Heart right ventricle (tissue), 16 donors: ENCODE data around the gene LIMCH1. TPM values are rescaled to one million over a fixed set of nuclear protein-coding genes. Genes with fewer than 3 reads are reported as not detected.

Source experiments
- ATAC-seq, 8 donors: fragments of 200-7000 bp; cut with Tn5 transposase; one replicate each; pipeline ENCODE4 v1.9.1; 2020; ENCODE audit warnings: mild to moderate bottlenecking in 8 of 8, moderate library complexity in 8 of 8, moderate number of reproducible peaks in 1 of 8
- DNase-seq, 2 donors: peaks; one replicate each; pipeline ENCODE4 v3.0.0-alpha.2; 2020
- H3K27ac ChIP-seq, 10 donors: fragments of 200-600 bp; sonication (generic) in 2 of 10; one replicate each; pipeline versions ENCODE4 v1.5.0 to v1.8.0; 2020 to 2022; ENCODE audit warnings: mild to moderate bottlenecking in 3 of 10
- H3K27me3 ChIP-seq, 7 donors: fragments of 200-600 bp; one replicate each; pipeline ENCODE4 v1.8.0; 2021 to 2022; ENCODE audit warnings: mild to moderate bottlenecking in 2 of 7
- H3K36me3 ChIP-seq, 9 donors: fragments of 200-600 bp; sonication (generic) in 1 of 9; one replicate each; pipeline versions ENCODE4 v1.5.0 to v1.8.0; 2020 to 2022; ENCODE audit warnings: mild to moderate bottlenecking in 2 of 9
- H3K4me1 ChIP-seq, 9 donors: fragments of 200-600 bp; sonication (generic) in 1 of 9; one replicate each; pipeline versions ENCODE4 v1.5.0 to v1.8.0; 2020 to 2022; ENCODE audit warnings: mild to moderate bottlenecking in 4 of 9
- H3K4me3 ChIP-seq, 10 donors: fragments of 200-600 bp; sonication (generic) in 2 of 10; one replicate each; pipeline versions ENCODE4 v1.5.0 to v1.8.0; 2020 to 2022; ENCODE audit warnings: mild to moderate bottlenecking in 7 of 10, moderate library complexity in 2 of 10
- H3K9me3 ChIP-seq, 11 donors: fragments of 200-600 bp in 10 of 11; sonication (generic) in 2 of 11; one replicate each; pipeline versions ENCODE4 v1.5.0 to v1.8.0; 2013 to 2022; ENCODE audit warnings: mild to moderate bottlenecking in 2 of 11, control low read depth in 1 of 11, moderate library complexity in 1 of 11
- CTCF ChIP-seq, 9 donors: fragments of 200-600 bp; sonication (generic) in 2 of 9; IDR thresholded peaks; one replicate each; pipeline versions ENCODE4 v1.5.0 to v1.8.0; 2021 to 2022; ENCODE audit warnings: antibody characterized with exemption in 9 of 9, mild to moderate bottlenecking in 5 of 9, moderate library complexity in 1 of 9
- WGBS, 2 donors: extraction: QIAGEN DNeasy Blood & Tissue Kit; methylation state at CpG; one replicate each; pipeline ENCODE4 v1.1.7; 2013; ENCODE audit warnings: inconsistent platforms in 1 of 2; 5-methylcytosine and 5-hydroxymethylcytosine counted together
- intact Hi-C, 10 donors: fragments of 100-400 bp; cut with DNase I; formaldehyde crosslinking; loops; one replicate each; pipeline versions ENCODE4 v1.11.1 to v1.14.2; 2022
- polyA plus RNA-seq, 2 donors: library from polyadenylated mRNA; stranded (reverse); fragments of 200-250 nt; gene quantifications; one replicate each; pipeline ENCODE4 v1.2.3, GENCODE V29; 2013
- total RNA-seq, 10 donors: library from RNA; stranded (reverse); fragmentation: NEBNext Ultra II Directional in 3 of 10; extraction: Animal tissue kit (Norgen Biotek cat#: 25700) in 3 of 10; gene quantifications; one replicate each; pipeline versions ENCODE4 v1.2.1 to v1.2.4, GENCODE V29; 2021 to 2023
- donor health status: Arrhythmogenic right ventricular cardiomyopathy.
- donor health status: ischemic (EF 13 %, LVEDD 7.1; RV severe dilation, severe dysfunction).
- donor health status: healthy with polysubstance abuse.
- donor health status: DM: no; HTN: yes; CAD: no.
- donor health status: DM: no; HTN: no; CAD: no.
- donor health status: ischemic (EF 25% LVEDD 6.9; RV normal size, moderate dysfunction).
- donor health status: ischemic (EF 25% LVEDD 5.7; RV mildly dilated, moderate dysfunction).
- donor health status: healthy.
- donor health status: DM: yes; HTN: yes; CAD: no.
- donor health status: Ischemic cardiomyopathy.
- donor health status: ischemic (EF 35%, LVEDD 5.7; RV mildly dilated, moderate dysfunction).
- donor health status: nonischemic (EF 11% LVEDD 7.7; RV severe dilation, severe dysfunction).
- donor health status: DM: yes; HTN: yes; CAD: no.
- donor health status: PGD.
- donor health status: ischemic (EF 29% LVEDD 5.4; RV normal size, mild dysfunction).
- donor health status: nonischemic (EF 23%, LVEDD 6.1; RV moderate dilation, normal function).

The LIMCH1 gene
- total and polyA plus RNA-seq, 12 donors = 28.4 to 410 (median 280) TPM

GRCh38 chr4:41660352-41660751 is 122.4 kb downstream of the LIMCH1 start:
- WGBS, 2 donors = 95 to 96% methylated on average over 3 of the region's 3 CpGs
- Histone ChIP-seq H3K27ac (peak overlapping the region in 2 of 10 donors; percentile 12 to 49), H3K36me3 (peaks cover 0 to 77% (median 3%) of the 10 kb centered on the region in 9 donors), H3K9me3 (no peaks in the 10 kb centered on the region), H3K27me3 (no peaks in the 10 kb centered on the region), H3K4me3 (no peak overlapping the region), H3K4me1 (peaks cover 3 to 37% (median 20%) of the 10 kb centered on the region in 9 donors)
- TF ChIP-seq CTCF (IDR thresholded peaks at IDR 0.05) = no peak
- ATAC-seq (no peak), DNase-seq (no peak)
- intact Hi-C loops = loop anchor here in 6 of 10 donors (2.0 to 10.0 kb wide), 3 partner anchors 378 to 756 kb away; no protein-coding TSS in a partner anchor

DNA sequence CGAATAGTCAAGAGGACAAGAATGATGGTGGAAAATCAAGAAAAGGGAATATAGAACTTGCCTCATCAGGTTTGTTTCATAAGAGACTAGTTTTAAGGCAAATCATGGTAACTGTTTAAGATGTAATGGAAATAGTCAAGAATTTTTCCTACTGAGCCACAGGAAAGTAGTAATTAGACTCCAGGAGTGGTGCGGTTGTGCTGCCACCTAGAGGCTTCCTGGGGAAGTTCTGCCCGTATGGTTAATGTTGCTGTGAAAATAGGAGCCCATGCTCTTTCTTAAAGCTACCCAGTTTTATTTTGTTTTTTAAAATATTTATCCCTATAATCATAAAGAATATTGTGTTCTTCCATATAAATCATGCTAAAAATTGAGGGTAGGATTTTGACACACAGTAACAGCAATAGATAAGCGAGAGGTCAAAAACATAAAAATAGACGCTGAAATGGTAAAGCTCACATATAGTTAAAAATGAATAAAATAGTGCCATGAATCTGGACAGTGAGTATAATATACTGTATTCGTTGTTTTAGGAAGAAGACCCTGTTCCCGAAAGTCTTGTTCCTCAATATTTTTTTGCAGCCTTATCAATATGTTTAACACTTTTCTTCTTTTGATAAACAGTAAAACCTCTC is 123.6 kb downstream of the LIMCH1 start:
- 52 to 54% methylated on average over 7 of the region's 7 CpGs for WGBS, 2 donors
- TF ChIP-seq CTCF (IDR thresholded peaks at IDR 0.05) = peak in 8 of 9 donors; percentile 90 to 97 (median 96)
- Histone ChIP-seq H3K27ac (peak overlapping the region in 1 of 10 donors; percentile 49), H3K4me1 (peaks cover 3 to 25% (median 9%) of the 10 kb centered on the region in 9 donors), H3K36me3 (peaks cover 0 to 82% (median 5%) of the 10 kb centered on the region in 9 donors), H3K27me3 (no peaks in the 10 kb centered on the region), H3K4me3 (no peak overlapping the region), H3K9me3 (no peaks in the 10 kb centered on the region)
- DNase-seq (peak; percentile 56 to 60), ATAC-seq (peak in 6 of 8 donors; percentile 40 to 65 (median 48))
- intact Hi-C loops = loop anchor here in 8 of 10 donors (1.0 to 10.0 kb wide), 4 partner anchors 379 to 757 kb away; no protein-coding TSS in a partner anchor

DNA sequence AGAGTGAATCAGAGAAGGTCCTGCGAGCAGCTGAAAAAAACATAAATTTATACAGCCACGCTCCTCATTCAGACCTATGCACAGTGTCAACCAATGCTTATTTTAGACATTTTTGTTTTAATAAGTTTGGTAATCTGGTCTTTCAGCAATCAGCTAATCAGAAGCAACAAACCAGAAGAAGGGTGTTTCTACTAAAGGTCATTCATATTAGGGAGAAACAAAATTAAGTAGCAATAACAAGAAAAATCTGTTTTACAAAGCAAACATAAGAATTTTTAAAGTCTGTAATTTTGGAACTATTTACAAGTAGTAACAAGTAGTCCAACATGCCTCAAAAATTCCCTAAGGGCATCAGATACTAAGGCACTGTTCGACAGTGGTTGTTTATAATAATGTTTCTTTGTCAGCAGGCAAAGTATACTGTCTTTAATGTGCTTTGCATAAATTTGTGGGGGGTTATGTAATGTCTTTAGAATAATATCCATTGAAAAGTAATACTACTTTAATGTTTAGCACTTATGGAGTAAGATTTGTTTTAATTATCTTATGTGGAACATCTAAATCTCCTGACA is 127.8 kb downstream of the LIMCH1 start:
- peaks cover 0 to 93% (median 10%) of the 10 kb centered on the region in 9 donors for H3K36me3 ChIP-seq
- H3K4me3 ChIP-seq = no peak overlapping the region
- no peak for TF ChIP-seq CTCF (IDR thresholded peaks at IDR 0.05)
- H3K27ac ChIP-seq = no peak overlapping the region
- H3K4me1 ChIP-seq = peaks cover 0 to 14% (median 0%) of the 10 kb centered on the region in 9 donors
- ATAC-seq = no peak
- intact Hi-C loops = loop anchor here in 2 of 10 donors (2.0 to 10.0 kb wide), 2 partner anchors 385 to 761 kb away; no protein-coding TSS in a partner anchor
- no peaks in the 10 kb centered on the region for H3K9me3 ChIP-seq
- H3K27me3 ChIP-seq = no peaks in the 10 kb centered on the region
- WGBS, 2 donors = 77 to 82% methylated on average over 3 of the region's 3 CpGs
- DNase-seq = no peak

- no peak overlapping the region for H3K4me3 ChIP-seq
- H3K27me3 ChIP-seq = no peaks in the 10 kb centered on the region
- intact Hi-C loops = loop anchor here in 1 of 10 donors (10.0 kb wide), 1 partner anchor 763 kb away; no protein-coding TSS in a partner anchor
- TF ChIP-seq CTCF (IDR thresholded peaks at IDR 0.05) = no peak
- DNase-seq = no peak
- H3K4me1 ChIP-seq = peaks cover 0 to 9% (median 0%) of the 10 kb centered on the region in 9 donors
- ATAC-seq = no peak
- WGBS, 2 donors = 91 to 100% methylated on average over 1 of the region's 1 CpG
- no peak overlapping the region for H3K27ac ChIP-seq
- H3K36me3 ChIP-seq = peaks cover 0 to 99% (median 6%) of the 10 kb centered on the region in 9 donors
- H3K9me3 ChIP-seq = no peaks in the 10 kb centered on the region
Observed at GRCh38 chr4:41668024-41668423, 130.1 kb downstream of the LIMCH1 start.
